ENCODE results near the gene FAM9C.

DNA sequence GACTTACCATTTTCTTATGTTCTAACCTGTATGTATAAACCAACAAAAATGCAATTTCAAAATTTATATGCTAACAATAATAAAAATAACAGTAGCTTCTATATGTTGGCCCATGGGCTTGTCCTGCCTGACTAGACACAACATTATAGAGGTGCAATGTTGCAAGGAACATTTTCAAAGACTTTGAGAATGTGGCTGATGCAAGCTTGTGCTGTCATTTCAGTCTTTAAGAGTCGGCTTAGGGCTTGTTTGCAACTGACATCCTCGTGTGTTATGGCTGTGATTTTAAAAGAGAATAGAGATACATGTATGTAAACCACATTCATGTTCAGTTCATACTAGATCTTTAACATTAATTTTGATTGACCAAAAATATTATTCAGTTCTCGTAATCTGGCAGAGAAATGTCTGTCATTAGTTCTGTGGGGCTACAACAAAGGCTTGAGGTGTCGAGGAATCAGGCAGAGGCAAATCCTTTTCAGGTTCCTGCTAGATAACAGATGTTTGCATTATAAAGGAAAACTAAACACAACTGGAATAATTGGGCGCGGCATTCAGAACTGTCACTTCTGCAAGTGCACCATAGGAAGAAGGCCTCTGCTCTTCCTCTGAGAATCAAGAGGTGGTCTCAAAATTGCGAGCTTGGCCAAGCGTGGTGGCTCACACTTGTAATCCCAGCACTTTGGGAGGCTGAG is 56.4 kb downstream of the FAM9C start:
- TF ChIP-seq, protein P1, sequence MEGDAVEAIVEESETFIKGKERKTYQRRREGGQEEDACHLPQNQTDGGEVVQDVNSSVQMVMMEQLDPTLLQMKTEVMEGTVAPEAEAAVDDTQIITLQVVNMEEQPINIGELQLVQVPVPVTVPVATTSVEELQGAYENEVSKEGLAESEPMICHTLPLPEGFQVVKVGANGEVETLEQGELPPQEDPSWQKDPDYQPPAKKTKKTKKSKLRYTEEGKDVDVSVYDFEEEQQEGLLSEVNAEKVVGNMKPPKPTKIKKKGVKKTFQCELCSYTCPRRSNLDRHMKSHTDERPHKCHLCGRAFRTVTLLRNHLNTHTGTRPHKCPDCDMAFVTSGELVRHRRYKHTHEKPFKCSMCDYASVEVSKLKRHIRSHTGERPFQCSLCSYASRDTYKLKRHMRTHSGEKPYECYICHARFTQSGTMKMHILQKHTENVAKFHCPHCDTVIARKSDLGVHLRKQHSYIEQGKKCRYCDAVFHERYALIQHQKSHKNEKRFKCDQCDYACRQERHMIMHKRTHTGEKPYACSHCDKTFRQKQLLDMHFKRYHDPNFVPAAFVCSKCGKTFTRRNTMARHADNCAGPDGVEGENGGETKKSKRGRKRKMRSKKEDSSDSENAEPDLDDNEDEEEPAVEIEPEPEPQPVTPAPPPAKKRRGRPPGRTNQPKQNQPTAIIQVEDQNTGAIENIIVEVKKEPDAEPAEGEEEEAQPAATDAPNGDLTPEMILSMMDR (IDR thresholded peaks at IDR 0.05; ENCODE audit: extremely low read depth in 1 of 2, insufficient read depth in 1 of 2, low read depth in 1 of 2, low read length in 2 of 2), result no peak
- no peak for TF ChIP-seq JUN (IDR thresholded peaks at IDR 0.05; ENCODE audit: borderline replicate concordance, insufficient read depth, insufficient read length, low read depth)
- TF ChIP-seq MAX (IDR thresholded peaks at IDR 0.05; ENCODE audit: insufficient read depth, insufficient read length), result no peak
- TF ChIP-seq POLR2AphosphoS5 (IDR thresholded peaks at IDR 0.05; ENCODE audit: insufficient read depth, low read depth, low read length), result no peak
- TF ChIP-seq MYC (IDR thresholded peaks at IDR 0.05; ENCODE audit: low read depth, low read length), result no peak
- TF ChIP-seq POLR2A (IDR thresholded peaks at IDR 0.05; ENCODE audit: low read depth, low read length), result no peak
- no peak for TF ChIP-seq GATA2 (IDR thresholded peaks at IDR 0.05; ENCODE audit: insufficient read depth, insufficient read length, low read depth, low read length)
- no peak for TF ChIP-seq EZH2 (IDR thresholded peaks at IDR 0.05; ENCODE audit: borderline replicate concordance, low read depth, low read length, severe bottlenecking)
- no peak for TF ChIP-seq FOS (IDR thresholded peaks at IDR 0.05; ENCODE audit: borderline replicate concordance, insufficient read depth, low read length)

Measured in endothelial cell of umbilical vein (primary cell).